Body of pancreas (tissue), 4 donors: ENCODE measurements around the gene ANGPTL2. TPM values are rescaled to one million over a fixed set of nuclear protein-coding genes. Genes with fewer than 3 reads are reported as not detected.

Source experiments
- ATAC-seq: fragments of 150-250 bp; one replicate; pipeline ENCODE4 v1.9.1; 2016
- DNase-seq, 4 donors: peaks; one replicate each; pipeline ENCODE4 v3.0.0-alpha.2; 2019
- H3K27ac ChIP-seq, 4 donors: fragments of 200-600 bp; sonication (generic); 1 replicate in 3 of 4; 2 replicates in 1 of 4; pipeline versions ENCODE4 v1.5.1 to v1.6.1; 2016 to 2019; ENCODE audit warnings: mild to moderate bottlenecking in 1 of 4, mixed read lengths in 1 of 4, moderate library complexity in 1 of 4
- H3K27me3 ChIP-seq, 2 donors: fragments of 200-600 bp; sonication (generic); one replicate each; pipeline ENCODE4 v1.6.0; 2016; ENCODE audit warnings: mild to moderate bottlenecking in 1 of 2
- H3K36me3 ChIP-seq, 2 donors: fragments of 200-600 bp; sonication (generic); replicated peaks in 1 of 2; 2 replicates each; pipeline ENCODE4 v1.5.1; 2016; ENCODE audit warnings: low read depth in 2 of 2; ENCODE audit not compliant: insufficient read depth in 1 of 2
- H3K4me1 ChIP-seq: fragments of 200-600 bp; sonication (generic); one replicate; pipeline ENCODE4 v1.6.0; 2016
- H3K4me3 ChIP-seq, 2 donors: fragments of 200-600 bp; sonication (generic); 1 replicate in 1 of 2; 2 replicates in 1 of 2; pipeline ENCODE4 v1.5.1; 2016 to 2019
- H3K9me3 ChIP-seq, 3 donors: fragments of 200-600 bp; sonication (generic); 1 replicate in 2 of 3; 2 replicates in 1 of 3; pipeline ENCODE4 v1.5.1; 2016
- POLR2A ChIP-seq, 3 donors: fragments of 450-650 bp; IDR thresholded peaks; one replicate each; pipeline ENCODE4 v1.6.1; 2016; ENCODE audit warnings: antibody characterized with exemption in 3 of 3, mild to moderate bottlenecking in 2 of 3
- WGBS, 2 donors: methylation state at CpG; one replicate each; pipeline ENCODE4 v1.1.5; 2017; 5-methylcytosine and 5-hydroxymethylcytosine counted together
- intact Hi-C: fragments of 100-400 bp; cut with DNase I; formaldehyde crosslinking; loops from one replicate; pipeline ENCODE4 v1.15.1; 2023
- total RNA-seq, 2 donors: library from RNA; depleted of rRNA; stranded (reverse); fragments of >200 nt; gene quantifications; one replicate each; pipeline ENCODE4 v1.1.0, GENCODE V29; 2016
- TF ChIP-seq, protein P1 (sequence below), 7 experiments: fragments of 450-650 bp in 4 of 7; fragments of 200-600 bp in 3 of 7; sonication (generic) in 3 of 7; IDR thresholded peaks; one replicate each; pipeline ENCODE4 v1.5.1; 2016 to 2019; ENCODE audit warnings: antibody characterized with exemption in 7 of 7

The ANGPTL2 gene
- total RNA-seq, 2 donors from 2014 or later, result 3.1 to 7.6 TPM

DNA sequence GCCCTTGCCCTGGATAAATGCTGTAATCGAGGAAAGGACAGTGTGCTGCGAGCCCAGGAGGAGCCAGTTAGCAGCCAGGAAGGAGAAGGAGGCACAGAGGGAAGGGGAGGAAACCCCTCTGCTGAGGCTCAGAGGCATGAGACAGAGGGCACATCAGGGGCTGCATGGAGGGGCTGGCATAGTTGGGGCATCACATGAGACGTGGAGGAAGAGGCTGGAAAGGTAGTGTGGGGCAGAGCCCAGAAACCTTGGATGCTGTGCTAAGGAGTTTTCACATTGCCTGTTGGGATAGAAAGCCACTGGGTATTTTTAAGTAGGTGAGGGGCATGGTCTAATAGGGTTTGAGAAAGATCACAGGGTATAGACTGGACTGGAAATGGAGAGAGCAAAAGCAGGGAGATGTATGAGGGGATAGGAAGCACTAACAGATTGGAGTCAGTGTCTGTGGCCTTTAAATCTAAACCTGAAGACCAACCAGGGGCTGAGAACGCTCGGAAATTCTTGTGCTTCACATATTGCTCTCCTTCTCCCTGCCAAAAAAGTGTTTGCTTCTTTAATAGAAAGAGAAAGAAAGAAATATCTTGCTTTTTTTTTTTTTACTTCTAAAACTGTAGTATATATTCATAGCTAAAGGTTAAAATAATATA, 33.0 kb upstream of the ANGPTL2 start:
- no peak for DNase-seq
- H3K27ac ChIP-seq, result no peak overlapping the region

DNA sequence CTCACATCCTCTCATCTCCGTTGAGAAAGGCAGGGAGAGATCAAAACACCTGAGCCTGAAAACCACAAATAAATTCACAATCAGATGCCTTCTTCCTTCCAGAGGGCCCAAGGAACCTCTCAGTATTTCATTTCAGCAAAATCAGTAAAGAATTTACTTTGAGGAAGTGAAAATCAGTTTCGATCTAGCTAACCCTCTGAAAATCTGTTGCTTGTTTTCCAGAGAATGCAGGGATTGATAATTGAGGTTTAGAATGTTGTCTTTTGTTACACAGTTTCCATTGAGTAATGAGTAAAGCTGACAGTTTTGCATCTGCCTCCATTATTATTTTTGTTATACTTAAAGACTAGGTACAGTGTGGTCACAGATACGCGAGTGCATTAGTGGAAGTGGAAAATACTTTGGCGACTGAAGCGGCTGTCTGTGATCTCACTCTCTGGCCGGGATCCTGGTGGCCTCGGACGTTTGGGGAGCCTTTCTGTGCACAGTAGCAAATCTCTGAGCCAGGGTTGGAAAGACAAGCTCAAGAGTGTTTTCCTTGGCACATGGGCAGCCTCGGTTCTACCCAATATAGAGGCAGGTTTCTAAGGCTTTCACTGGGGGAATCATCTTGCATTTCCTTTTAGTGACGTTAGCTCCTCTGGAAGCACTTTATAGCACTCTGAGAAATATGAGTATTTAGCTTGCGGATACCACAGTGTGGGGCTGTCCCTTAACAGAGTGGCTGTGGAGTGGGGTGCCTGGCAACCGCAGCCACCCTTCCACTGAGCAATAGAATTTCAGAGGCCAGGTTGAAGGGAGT, 32.2 kb upstream of the ANGPTL2 start:
- H3K9me3 ChIP-seq, result no peaks in the 10 kb centered on the region
- no peaks in the 10 kb centered on the region for H3K4me1 ChIP-seq
- intact Hi-C loops, result no loop called here
- 73 to 75% methylated on average over 13 of the region's 13 CpGs for WGBS, 2 donors
- TF ChIP-seq, protein P1, sequence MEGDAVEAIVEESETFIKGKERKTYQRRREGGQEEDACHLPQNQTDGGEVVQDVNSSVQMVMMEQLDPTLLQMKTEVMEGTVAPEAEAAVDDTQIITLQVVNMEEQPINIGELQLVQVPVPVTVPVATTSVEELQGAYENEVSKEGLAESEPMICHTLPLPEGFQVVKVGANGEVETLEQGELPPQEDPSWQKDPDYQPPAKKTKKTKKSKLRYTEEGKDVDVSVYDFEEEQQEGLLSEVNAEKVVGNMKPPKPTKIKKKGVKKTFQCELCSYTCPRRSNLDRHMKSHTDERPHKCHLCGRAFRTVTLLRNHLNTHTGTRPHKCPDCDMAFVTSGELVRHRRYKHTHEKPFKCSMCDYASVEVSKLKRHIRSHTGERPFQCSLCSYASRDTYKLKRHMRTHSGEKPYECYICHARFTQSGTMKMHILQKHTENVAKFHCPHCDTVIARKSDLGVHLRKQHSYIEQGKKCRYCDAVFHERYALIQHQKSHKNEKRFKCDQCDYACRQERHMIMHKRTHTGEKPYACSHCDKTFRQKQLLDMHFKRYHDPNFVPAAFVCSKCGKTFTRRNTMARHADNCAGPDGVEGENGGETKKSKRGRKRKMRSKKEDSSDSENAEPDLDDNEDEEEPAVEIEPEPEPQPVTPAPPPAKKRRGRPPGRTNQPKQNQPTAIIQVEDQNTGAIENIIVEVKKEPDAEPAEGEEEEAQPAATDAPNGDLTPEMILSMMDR (IDR thresholded peaks at IDR 0.05), result no peak
- TF ChIP-seq POLR2A (IDR thresholded peaks at IDR 0.05), result no peak
- H3K36me3 ChIP-seq, result no peaks in the 10 kb centered on the region
- DNase-seq (no peak), ATAC-seq (no peak)
- no peak overlapping the region for H3K27ac ChIP-seq
- H3K27me3 ChIP-seq, result no peaks in the 10 kb centered on the region
- no peak overlapping the region for H3K4me3 ChIP-seq

More for the DNA sequence above, 33.0 kb upstream of the ANGPTL2 start:
- H3K4me1 ChIP-seq, result no peaks in the 10 kb centered on the region
- intact Hi-C loops, result no loop called here
- TF ChIP-seq, protein P1 (IDR thresholded peaks at IDR 0.05), result no peak
- TF ChIP-seq POLR2A (IDR thresholded peaks at IDR 0.05), result no peak
- H3K9me3 ChIP-seq, result no peaks in the 10 kb centered on the region
- no peak for ATAC-seq
- no peak overlapping the region for H3K4me3 ChIP-seq
- no peaks in the 10 kb centered on the region for H3K27me3 ChIP-seq
- 82 to 94% methylated on average over 5 of the region's 5 CpGs for WGBS, 2 donors
- no peaks in the 10 kb centered on the region for H3K36me3 ChIP-seq

DNA sequence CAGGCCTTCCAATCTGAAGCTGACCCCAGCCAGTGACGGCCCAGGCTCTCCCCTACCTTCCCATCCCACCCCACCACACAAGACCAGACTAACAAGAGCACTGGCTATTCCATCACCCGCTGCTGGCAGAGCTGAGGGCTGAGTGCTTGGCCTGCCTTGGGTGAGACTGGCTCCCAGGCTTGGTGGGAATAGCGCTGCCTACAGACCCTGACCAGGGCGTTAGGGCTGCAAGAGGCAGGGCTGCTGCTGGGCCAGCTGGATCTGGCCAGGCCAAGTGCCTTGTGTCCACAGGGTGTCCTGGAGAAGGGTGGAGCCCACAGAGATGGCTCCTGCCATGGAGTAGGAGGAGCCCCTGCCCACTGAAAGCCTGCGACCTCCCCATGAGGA, 31.6 kb upstream of the ANGPTL2 start:
- Histone ChIP-seq H3K27ac (no peak overlapping the region), H3K4me3 (no peak overlapping the region), H3K4me1 (no peaks in the 10 kb centered on the region), H3K36me3 (no peaks in the 10 kb centered on the region), H3K27me3 (no peaks in the 10 kb centered on the region), H3K9me3 (no peaks in the 10 kb centered on the region)
- no peak for ATAC-seq
- intact Hi-C loops, result no loop called here
- 93 to 100% methylated on average over 1 to 5 of the region's 5 CpGs for WGBS, 2 donors
- no peak for DNase-seq
- TF ChIP-seq, protein P1 (IDR thresholded peaks at IDR 0.05), result no peak
- no peak for TF ChIP-seq POLR2A (IDR thresholded peaks at IDR 0.05)

DNA sequence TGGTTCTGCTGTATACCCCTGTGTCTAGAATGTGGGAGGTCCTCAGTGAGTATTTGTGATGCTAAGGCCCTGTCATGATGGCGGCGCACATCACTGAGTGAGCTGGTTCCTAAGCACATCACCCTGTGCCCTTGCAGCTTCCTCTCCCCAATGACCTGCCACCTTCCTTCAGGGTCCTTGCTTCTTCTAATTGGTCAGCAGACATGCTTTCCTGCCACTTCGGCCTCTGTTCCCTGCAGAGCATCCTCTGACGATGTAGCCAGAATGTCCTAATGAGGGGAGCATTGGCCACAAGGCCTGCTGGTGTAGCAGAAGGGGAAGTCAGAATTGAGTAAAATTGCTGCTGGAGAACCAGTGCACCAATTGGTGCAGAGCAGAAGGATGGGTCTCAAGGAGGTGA, 31.1 kb upstream of the ANGPTL2 start:
- Histone ChIP-seq H3K4me3 (no peak overlapping the region), H3K36me3 (no peaks in the 10 kb centered on the region), H3K27me3 (no peaks in the 10 kb centered on the region), H3K27ac (no peak overlapping the region), H3K4me1 (no peaks in the 10 kb centered on the region), H3K9me3 (no peaks in the 10 kb centered on the region)
- WGBS, 2 donors, result 93 to 96% methylated on average over 4 of the region's 4 CpGs
- no peak for ATAC-seq
- intact Hi-C loops, result no loop called here
- no peak for DNase-seq
- TF ChIP-seq POLR2A (IDR thresholded peaks at IDR 0.05), result no peak
- TF ChIP-seq, protein P1 (IDR thresholded peaks at IDR 0.05), result no peak
